Measurements from ENCODE around the gene FGD3.

- TF ChIP-seq CTCF (IDR thresholded peaks at IDR 0.05) (no peak), POLR2A (IDR thresholded peaks at IDR 0.05) (no peak)
Measured at GRCh38 chr9:93081081-93081529, 133.8 kb downstream of the FGD3 start.

Measured in testis (tissue), 2 donors.